ENCODE measurements around the gene RAD51B. TPM values are rescaled to one million over a fixed set of nuclear protein-coding genes. Genes with fewer than 3 reads are reported as not detected.

RAD51B gene
- polyA plus RNA-seq, 1 donor (not counting 4 experiments of a cell fraction or from before 2014, with no cell fraction given) = 13.3 TPM

DNA sequence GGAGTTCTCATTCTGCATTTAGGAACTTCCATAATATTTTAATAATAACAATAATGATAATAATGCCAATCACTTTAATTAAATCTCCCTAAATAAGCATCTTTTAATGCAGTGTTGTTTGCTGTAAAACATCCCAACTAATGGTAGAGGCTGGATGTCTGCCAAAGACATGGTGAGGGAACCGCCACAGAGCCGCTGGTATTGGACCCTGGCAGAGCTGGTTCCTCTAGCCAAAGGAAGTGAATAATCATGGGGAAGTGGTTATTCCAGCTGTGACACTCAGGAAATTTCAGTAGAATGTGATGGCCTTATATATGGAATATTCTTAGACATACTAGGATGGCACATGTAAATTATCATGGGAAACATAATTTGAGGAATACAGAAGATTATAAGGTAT lies 490.0 kb downstream of the RAD51B start:
- no peak for FAIRE-seq
- no peaks in the 10 kb centered on the region for H3K36me3 ChIP-seq (ENCODE audit: control insufficient read depth in 2 of 2, extremely low read depth in 1 of 2, insufficient read depth in 2 of 2, low read length in 2 of 2)

DNA sequence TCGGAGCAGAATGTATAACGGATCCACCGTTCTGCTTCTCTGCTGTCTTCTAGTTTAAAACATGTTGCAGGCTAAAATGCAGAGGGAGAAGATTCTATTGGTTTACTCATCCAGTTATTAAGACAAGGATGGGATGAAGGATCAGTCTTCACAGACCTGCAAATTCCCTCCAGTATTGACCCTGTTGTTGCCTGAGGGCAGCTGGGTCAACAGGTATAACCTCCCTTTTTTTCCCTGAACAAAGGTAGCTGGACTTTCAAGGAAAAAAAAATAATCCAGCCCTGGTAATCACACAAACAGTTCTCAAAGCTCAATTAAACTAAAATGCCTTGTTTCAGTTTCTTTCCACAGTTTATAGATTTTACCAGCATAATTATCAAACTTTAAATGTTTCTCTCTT lies 492.7 kb downstream of the RAD51B start:
- dilution Hi-C loops (cut with MboI; ENCODE audit: extremely low pct_ligation_motif_present, low sequenced_read_pairs) = no loop called here
- Histone ChIP-seq H3K4me1 (ENCODE audit: control insufficient read depth, extremely low read depth, insufficient read depth, low read length) (peaks cover 4% of the 10 kb centered on the region), H3K27ac (ENCODE audit: control insufficient read depth, insufficient read depth, low read length) (no peak overlapping the region), H3K36me3 (ENCODE audit: control insufficient read depth in 2 of 2, extremely low read depth in 1 of 2, insufficient read depth in 2 of 2, low read length in 2 of 2) (no peaks in the 10 kb centered on the region), H3K27me3 (ENCODE audit: control insufficient read depth, extremely low read depth, insufficient read depth, low read length) (no peaks in the 10 kb centered on the region), H3K9me3 (ENCODE audit: control insufficient read depth, low read depth, low read length) (no peaks in the 10 kb centered on the region), H3K4me2 (ENCODE audit: control insufficient read depth, extremely low read depth, insufficient read depth, low read depth, low read length) (no peak overlapping the region), H3K79me2 (ENCODE audit: control insufficient read depth, insufficient read depth, low read length) (no peaks in the 10 kb centered on the region), H3K9ac (ENCODE audit: control insufficient read depth, extremely low read depth, insufficient read depth, low read length) (no peak overlapping the region), H3K4me3 (ENCODE audit: control insufficient read depth in 2 of 3, extremely low read depth in 1 of 3, insufficient read depth in 2 of 3, low read depth in 1 of 3, low read length in 3 of 3) (no peak overlapping the region), H4K20me1 (ENCODE audit: control insufficient read depth, extremely low read depth, insufficient read depth, low read length) (no peaks in the 10 kb centered on the region), H2AFZ (ENCODE audit: control insufficient read depth, low read length) (no peak overlapping the region), H3K9me1 (ENCODE audit: control insufficient read depth, extremely low read depth, insufficient read depth, low read length) (no peaks in the 10 kb centered on the region)
- FAIRE-seq (no peak), DNase-seq (ENCODE audit: low read depth, low spot score) (no peak)
- no peak for TF ChIP-seq CTCF (optimal IDR thresholded peaks at IDR 0.05 in 1 of 3, IDR thresholded peaks at IDR 0.05 in 1 of 3, conservative IDR thresholded peaks at IDR 0.05 in 1 of 3; ENCODE audit: extremely low read depth in 1 of 3, insufficient read depth in 2 of 3, low read length in 3 of 3)
- TF ChIP-seq EZH2 (IDR thresholded peaks at IDR 0.05; ENCODE audit: low read length) = no peak

More for the DNA sequence above, 490.0 kb downstream of the RAD51B start:
- no peaks in the 10 kb centered on the region for H3K27me3 ChIP-seq (ENCODE audit: control insufficient read depth, extremely low read depth, insufficient read depth, low read length)
- H3K4me2 ChIP-seq (ENCODE audit: control insufficient read depth, extremely low read depth, insufficient read depth, low read depth, low read length) = no peak overlapping the region
- TF ChIP-seq EZH2 (IDR thresholded peaks at IDR 0.05; ENCODE audit: low read length) = no peak
- TF ChIP-seq CTCF (optimal IDR thresholded peaks at IDR 0.05 in 1 of 3, IDR thresholded peaks at IDR 0.05 in 1 of 3, conservative IDR thresholded peaks at IDR 0.05 in 1 of 3; ENCODE audit: extremely low read depth in 1 of 3, insufficient read depth in 2 of 3, low read length in 3 of 3) = no peak
- no peaks in the 10 kb centered on the region for H3K9me3 ChIP-seq (ENCODE audit: control insufficient read depth, low read depth, low read length)
- no peak overlapping the region for H3K27ac ChIP-seq (ENCODE audit: control insufficient read depth, insufficient read depth, low read length)
- DNase-seq (ENCODE audit: low read depth, low spot score) = no peak
- no peak overlapping the region for H3K4me3 ChIP-seq (ENCODE audit: control insufficient read depth in 2 of 3, extremely low read depth in 1 of 3, insufficient read depth in 2 of 3, low read depth in 1 of 3, low read length in 3 of 3)
- H3K9me1 ChIP-seq (ENCODE audit: control insufficient read depth, extremely low read depth, insufficient read depth, low read length) = no peaks in the 10 kb centered on the region
- no peaks in the 10 kb centered on the region for H3K79me2 ChIP-seq (ENCODE audit: control insufficient read depth, insufficient read depth, low read length)
- peaks cover 4% of the 10 kb centered on the region for H3K4me1 ChIP-seq (ENCODE audit: control insufficient read depth, extremely low read depth, insufficient read depth, low read length)
- no peak overlapping the region for H2AFZ ChIP-seq (ENCODE audit: control insufficient read depth, low read length)
- no peak overlapping the region for H3K9ac ChIP-seq (ENCODE audit: control insufficient read depth, extremely low read depth, insufficient read depth, low read length)
- dilution Hi-C loops (cut with MboI; ENCODE audit: extremely low pct_ligation_motif_present, low sequenced_read_pairs) = no loop called here
- H4K20me1 ChIP-seq (ENCODE audit: control insufficient read depth, extremely low read depth, insufficient read depth, low read length) = no peaks in the 10 kb centered on the region

All from keratinocyte (primary cell).